ENCODE results near the gene BAZ2A.
A peak's percentile ranks its signal among the peaks of the same experiment; 100 is the strongest.

Gene BAZ2A

DNA sequence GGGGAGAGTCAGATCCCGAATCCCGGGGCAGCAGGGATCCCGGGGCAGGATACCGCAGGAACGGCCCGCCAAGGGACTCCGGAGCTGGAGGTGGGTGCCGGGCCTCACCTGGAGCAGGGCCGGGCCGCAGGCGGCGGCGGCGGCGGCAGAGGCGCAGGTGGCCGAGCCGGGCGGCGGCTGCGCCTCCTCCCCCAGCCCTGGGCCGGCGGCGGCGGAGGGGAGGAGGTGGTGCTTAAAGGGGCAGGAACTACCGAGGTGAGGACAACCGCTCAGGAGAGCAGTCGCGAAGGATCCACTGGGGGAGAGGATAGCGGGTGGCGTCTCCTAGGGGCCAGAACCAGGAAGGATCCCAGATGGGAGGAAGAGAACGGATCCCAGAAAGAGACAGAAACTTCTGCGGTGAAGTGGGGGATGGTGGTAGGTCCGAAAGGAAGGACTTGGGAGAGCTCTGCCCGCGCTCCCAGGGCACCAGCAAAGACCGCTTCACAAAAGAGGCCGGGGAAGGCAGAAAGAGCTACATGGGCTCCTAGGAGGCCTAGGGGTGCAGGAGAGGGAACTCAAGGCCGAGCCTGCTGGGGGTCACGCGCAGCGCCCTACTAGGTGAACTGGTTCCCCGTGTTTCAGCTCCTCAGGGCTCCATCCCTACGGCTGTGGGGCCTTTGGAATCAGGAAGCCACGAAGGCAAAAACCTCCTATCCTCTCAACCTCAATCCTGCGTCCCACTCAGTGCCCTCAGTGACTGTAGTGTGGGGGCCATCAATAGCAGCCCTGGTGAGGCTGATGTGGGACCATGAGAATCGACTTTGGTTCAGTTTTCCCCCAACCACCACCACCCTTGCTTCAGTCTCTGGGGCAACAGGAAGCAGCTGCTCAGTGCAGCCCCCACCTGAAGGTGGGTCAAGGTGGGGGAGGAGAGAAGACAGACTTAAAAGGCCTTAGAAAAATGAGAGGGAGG lies 5.0 kb upstream of the BAZ2A start:
- peak; percentile 92 for DNase-seq (ENCODE audit: low read depth)

GRCh38 chr12:56634242-56634836 lies 4.2 kb upstream of the BAZ2A start:
- peak; percentile 23 for DNase-seq (ENCODE audit: low read depth)

DNA sequence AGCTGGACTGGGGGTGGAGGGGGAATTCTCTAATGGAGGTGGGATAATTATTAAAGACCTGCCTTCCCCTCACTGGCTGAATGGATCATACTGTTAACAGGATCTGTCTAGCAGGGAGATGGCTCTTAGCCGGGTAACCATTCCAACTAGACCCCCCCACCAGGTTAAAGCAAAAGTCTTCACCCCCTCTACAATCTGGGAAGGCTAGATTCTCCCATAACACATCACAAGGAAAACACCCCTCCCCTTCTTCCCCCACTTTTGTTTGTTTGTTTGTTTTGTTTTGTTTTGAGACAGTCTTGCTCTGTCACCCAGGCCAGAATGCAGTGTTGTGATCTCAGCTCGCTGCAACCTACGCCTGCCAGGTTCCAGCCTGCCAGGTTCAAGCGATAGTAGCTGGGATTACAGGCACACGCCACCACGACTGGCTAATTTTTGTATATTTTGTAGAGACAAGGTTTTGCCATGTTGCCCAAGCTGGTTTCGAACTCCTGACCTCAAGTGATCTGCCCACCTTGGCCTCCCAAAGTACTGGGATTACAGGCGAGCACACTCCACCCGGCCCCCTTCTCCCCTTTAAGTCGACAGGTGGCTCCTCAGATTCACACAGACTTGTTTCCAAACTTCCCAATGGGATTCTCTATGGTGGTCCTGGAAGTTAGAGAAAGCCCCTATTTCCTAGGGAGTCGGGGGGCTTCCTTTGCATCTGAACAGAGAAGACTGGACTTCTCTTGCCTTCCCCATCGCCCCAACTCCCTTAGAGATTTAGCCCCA lies 3.5 kb upstream of the BAZ2A start:
- DNase-seq (ENCODE audit: low read depth) = no peak

DNA sequence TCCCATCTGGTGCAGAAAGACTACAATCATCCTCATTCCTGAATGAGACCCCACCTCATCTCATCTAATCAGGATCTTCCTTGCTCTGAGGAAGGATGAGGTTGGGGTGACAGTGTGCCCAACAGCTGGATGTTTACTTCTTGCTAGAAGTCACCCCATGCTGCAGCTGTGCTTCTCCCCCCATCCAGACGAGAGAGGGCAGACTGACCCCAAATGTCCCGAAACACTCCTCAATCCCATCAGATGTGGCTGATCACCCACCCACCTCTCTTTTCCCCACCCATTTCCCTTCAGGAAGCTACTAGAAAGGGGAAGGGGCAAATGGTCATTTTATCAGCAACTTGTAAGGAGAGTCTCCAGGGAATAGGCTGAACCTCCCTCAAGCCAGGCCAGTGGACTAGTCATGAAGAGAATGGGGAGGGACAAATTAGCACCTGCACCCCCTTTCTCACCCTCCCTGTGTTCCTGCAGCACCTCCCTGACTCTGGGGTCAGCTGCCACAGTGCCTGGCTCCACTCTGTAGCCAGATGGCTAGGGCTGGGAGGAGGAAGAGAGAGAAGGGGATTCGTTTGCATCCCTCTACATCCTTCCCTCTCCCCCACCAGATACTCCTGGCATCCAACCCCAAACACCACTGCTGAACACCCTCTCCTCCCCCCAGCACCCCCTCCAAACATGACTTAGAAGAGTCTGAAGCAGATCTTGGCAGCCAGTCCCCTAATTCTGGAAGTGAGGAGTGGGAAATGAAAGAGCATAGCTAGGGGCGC lies 2.8 kb upstream of the BAZ2A start:
- no peak for DNase-seq (ENCODE audit: low read depth)

GRCh38 chr12:56631790-56632700 lies 1.9 kb upstream of the BAZ2A start:
- DNase-seq (ENCODE audit: low read depth) = peak; percentile 64

DNA sequence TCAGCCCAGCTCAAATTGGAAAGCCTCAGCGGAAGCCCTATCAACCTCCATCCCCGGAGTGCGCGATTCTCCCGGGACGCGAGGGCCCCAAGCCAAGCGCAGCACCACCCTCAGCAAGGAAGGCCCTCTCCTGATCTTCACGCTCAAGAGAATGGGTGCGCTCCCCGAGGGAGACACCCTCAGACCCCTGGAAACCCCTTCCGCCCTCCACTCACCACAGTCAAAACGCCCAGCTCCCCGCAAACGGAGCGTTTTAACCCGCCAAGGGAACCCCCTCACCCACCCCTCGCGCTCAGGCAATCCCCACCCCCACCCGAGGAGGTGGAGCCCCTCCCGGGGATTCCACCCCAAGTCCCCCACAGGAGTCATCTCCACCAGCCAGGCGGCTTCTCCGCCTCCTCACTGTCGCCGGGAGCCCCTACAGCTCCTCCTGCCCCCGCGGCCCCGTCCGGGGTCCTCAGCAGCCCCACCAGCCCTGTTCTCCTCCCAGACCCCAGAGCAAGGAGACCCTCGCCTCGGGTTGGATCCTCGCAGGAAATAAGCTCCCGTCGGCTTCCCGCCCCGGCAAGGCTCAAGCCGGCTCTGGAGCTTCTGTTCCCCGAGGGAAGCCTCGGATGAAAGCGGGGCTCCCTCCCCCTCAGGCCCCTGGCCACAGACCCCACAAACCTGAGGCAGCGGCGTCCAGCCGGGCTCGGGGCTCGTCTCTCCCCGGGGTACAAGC lies 507 bp downstream of the BAZ2A start:
- no peak for DNase-seq (ENCODE audit: low read depth)

- DNase-seq (ENCODE audit: low read depth) = peak; percentile 80
Observed at GRCh38 chr12:56628671-56629458, 1.3 kb downstream of the BAZ2A start.

- no peak for DNase-seq (ENCODE audit: low read depth)
Observed at GRCh38 chr12:56626701-56627100, 3.4 kb downstream of the BAZ2A start.

GRCh38 chr12:56622535-56622934 lies 7.6 kb downstream of the BAZ2A start:
- no peak for DNase-seq (ENCODE audit: low read depth)

DNA sequence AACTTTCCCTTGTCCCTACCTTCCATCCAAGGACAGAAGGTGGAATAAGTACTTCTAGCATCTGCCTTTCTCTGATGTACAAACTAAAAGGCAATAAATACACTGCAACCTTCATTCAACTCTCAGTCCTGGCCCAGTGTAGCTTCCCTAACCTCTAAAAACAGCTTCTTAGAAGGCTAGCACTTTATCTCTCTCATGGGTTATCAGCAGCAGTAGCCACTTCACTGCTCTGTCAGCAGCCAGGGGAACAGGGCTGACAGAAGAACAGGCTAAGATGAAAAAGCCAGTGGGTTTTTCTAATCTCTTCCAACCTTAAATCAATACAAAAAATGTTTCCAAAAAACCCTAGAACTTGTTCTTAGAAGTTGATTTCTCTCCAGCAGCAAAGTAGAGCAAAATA lies 13.2 kb downstream of the BAZ2A start:
- DNase-seq (ENCODE audit: low read depth) = no peak

GRCh38 chr12:56616244-56616643 lies 13.9 kb downstream of the BAZ2A start:
- DNase-seq (ENCODE audit: low read depth) = no peak

DNA sequence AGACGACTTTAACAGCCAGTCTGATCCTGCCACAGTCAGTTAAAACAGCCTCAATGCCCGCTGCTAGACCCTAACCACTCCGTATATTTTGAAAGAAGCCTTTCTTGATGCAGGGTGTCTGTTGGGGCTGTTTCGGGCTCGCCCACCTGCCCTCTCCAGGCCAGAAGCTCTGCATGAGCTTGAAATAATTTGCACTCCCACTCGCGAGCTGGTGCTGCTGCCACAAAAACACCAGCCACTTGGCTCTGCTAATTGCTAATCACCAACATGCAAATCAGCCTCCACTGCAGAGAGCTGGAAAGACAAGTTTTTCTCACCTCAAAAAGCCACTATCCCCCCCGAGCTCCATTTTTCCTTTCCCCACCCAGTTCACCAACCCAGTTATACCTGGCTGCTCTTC lies 15.5 kb downstream of the BAZ2A start:
- no peak for DNase-seq (ENCODE audit: low read depth)

GRCh38 chr12:56604355-56604754 lies 25.8 kb downstream of the BAZ2A start:
- DNase-seq (ENCODE audit: low read depth) = no peak

GRCh38 chr12:56602239-56602638 lies 27.9 kb downstream of the BAZ2A start:
- no peak for DNase-seq (ENCODE audit: low read depth)

DNA sequence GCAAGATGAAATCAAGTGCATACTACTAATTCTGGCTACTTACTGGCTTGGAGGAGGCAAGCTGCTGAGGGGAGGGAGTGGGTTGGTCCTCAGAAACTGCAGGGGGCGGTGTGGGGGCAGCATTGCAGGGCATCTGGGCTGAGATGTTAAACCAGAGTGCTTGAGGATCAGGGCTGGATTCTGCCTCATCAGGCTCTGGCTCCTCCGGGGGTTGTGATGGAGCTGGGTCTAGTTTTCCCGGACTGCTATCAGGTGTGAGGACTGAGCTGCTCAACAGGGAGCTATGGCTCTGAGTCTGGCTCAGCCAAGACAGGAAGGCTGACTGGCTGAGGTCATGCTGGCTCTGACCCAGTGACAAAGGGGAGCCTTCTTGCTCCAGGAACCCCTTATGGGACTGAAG lies 28.6 kb downstream of the BAZ2A start:
- DNase-seq (ENCODE audit: low read depth) = peak; percentile 21

DNA sequence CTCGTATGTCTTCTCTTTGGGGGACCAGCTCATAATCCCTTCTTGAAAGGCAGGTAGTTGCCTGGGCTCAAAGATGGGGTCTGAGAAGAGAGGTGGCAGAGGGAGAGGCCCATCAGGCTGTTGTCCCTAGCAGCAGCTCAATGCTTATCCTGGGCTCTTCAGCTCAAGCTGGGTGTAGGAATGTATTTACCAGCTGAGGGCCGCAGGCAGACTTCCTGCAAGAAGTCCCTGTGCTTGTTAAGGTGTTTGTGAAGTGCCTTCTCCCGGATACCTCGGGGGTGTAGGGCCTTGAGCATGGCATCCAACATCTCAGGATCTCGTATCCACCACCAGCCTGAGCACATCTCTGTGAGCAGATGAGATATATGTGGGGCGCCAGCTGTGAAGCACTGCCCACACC lies 29.4 kb downstream of the BAZ2A start:
- no peak for DNase-seq (ENCODE audit: low read depth)

- DNase-seq (ENCODE audit: low read depth) = no peak
Observed at GRCh38 chr12:56599797-56600196, 30.3 kb downstream of the BAZ2A start.

DNA sequence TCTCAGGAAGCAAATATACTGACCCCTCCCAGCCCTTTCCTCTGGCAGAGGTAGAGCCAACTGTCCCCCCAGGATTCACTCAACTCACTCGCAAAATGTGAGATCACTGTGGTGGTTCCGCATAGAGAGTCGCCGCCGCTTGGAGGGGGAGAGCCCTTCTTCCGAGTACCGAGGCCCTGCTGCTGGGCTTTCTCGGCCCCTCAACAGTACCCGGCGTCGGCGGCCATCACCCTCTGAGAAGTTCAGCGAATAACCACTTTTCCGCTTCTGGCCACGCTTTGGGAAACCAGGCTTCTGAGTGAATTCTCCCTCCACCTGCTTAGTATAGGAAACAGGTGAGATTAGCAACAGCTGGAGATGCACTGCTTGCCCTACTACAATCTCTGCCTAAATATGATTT lies 31.1 kb downstream of the BAZ2A start:
- DNase-seq (ENCODE audit: low read depth) = no peak

- no peak for DNase-seq (ENCODE audit: low read depth)
Observed at GRCh38 chr12:56596815-56597214, 33.3 kb downstream of the BAZ2A start.

Measured in EH (cell line).